ENCODE measurements around the gene VIPR2.

The VIPR2 gene

DNA sequence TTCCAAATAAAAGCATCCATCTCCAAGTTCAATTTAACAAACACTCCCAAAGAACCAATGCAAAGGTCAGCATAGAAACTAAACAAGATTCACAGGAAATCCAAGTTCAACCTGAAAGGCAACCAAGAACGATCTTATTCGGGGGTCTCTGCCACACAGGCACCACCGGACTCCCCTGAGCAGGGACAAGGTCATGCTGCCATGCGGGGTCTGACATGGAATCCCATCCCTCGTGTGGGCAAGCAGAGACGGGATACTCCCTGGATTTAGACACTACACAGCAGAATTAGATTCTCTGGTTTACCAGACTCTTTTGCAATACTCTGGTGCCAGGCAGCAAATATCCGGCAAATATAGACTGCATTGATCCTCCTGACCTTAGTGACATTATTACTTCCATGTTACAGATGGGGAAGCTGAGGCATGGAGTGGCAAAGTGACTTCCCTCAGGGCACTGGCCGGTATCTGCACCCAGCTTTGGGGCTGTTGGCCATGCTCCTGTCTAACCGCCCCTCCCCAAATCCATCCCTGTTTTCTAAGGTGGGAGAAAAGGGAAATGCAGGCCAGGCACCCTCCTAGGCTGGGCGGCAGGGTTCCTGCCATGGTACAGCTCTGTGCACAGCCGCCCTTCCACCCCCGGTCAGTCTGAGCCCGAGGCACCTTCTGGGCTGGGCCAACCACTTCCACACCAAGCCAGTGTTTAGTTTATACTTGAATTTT lies 111.8 kb downstream of the VIPR2 start:
- TF ChIP-seq, protein P1, sequence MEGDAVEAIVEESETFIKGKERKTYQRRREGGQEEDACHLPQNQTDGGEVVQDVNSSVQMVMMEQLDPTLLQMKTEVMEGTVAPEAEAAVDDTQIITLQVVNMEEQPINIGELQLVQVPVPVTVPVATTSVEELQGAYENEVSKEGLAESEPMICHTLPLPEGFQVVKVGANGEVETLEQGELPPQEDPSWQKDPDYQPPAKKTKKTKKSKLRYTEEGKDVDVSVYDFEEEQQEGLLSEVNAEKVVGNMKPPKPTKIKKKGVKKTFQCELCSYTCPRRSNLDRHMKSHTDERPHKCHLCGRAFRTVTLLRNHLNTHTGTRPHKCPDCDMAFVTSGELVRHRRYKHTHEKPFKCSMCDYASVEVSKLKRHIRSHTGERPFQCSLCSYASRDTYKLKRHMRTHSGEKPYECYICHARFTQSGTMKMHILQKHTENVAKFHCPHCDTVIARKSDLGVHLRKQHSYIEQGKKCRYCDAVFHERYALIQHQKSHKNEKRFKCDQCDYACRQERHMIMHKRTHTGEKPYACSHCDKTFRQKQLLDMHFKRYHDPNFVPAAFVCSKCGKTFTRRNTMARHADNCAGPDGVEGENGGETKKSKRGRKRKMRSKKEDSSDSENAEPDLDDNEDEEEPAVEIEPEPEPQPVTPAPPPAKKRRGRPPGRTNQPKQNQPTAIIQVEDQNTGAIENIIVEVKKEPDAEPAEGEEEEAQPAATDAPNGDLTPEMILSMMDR (IDR thresholded peaks at IDR 0.05; ENCODE audit: control insufficient read depth, extremely low read depth, insufficient read depth) = no peak
- DNase-seq (ENCODE audit: low read depth) = no peak
- no peak overlapping the region for H3K4me3 ChIP-seq (ENCODE audit: low read depth, low read length)

DNA sequence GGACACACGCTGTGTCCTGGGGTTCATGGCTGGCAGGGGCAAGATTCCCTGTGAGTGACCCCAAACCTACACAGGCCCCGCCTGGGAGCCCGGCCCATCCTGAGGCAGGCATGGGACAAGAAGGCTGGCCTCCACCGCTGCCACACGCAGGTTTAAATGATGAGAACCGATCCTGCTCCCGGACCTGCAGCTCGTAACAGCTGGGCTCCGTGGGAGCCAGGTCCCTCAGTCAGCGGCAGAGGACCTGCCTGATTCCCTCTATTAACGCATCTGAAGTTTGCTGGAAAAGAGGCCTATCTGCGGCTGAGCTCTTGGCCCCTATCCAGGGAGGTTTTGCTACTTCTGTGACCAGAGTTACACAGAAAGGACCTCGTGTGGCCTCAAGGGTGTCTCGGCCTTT lies 112.3 kb downstream of the VIPR2 start:
- TF ChIP-seq, protein P1 (IDR thresholded peaks at IDR 0.05; ENCODE audit: control insufficient read depth, extremely low read depth, insufficient read depth) = no peak
- no peak overlapping the region for H3K4me3 ChIP-seq (ENCODE audit: low read depth, low read length)
- DNase-seq (ENCODE audit: low read depth) = no peak

DNA sequence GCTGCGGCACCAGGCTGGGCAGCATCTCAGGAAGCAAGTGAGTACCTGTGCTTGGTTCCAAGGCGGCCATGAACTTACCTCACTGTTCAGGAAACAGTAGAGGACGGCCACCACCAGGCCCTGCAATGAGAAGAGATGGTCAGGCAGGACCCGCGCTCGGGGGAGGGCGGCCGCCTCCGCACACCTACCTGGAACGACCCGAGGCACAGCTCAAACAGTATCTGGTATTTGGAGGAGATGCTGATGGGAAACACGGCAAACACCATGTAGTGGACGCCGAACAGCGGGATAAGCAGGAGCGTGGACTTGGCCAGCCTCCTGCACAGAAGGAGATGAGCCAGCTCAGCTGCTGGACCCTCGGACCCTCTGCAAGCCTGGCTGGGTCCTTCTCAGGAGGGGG lies 112.9 kb downstream of the VIPR2 start:
- TF ChIP-seq, protein P1 (IDR thresholded peaks at IDR 0.05; ENCODE audit: control insufficient read depth, extremely low read depth, insufficient read depth) = no peak
- no peak for DNase-seq (ENCODE audit: low read depth)
- H3K4me3 ChIP-seq (ENCODE audit: low read depth, low read length) = no peak overlapping the region

DNA sequence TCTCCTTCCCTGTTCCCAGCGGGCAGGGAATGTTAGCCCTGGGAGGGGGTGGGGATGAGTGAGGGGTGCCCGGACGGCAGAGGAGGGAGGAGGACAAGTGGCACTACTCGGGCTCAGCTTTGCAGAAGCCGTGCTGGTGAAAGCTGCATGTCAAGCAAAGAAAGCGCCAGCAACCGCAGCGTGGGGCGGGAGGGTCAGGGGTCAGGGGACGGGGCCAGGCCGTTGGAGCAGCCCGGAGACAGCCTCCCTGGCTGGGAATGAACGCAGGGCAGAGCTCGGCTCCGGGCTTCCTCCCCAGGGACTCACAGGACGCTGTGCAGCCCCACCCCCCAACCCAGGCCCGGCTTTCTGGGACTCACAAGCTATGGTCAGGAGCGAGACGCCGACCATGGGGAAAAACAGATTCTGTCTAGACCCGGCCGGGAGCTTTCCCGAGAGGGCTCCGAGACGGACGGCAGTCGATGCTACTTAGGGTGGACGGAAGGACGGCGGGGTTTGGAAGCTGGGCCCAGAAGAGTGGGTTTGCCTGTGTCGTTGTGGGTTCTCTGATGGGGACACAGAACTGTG lies 113.4 kb downstream of the VIPR2 start:
- H3K4me3 ChIP-seq (ENCODE audit: low read depth, low read length) = no peak overlapping the region
- TF ChIP-seq, protein P1 (IDR thresholded peaks at IDR 0.05; ENCODE audit: control insufficient read depth, extremely low read depth, insufficient read depth) = no peak

DNA sequence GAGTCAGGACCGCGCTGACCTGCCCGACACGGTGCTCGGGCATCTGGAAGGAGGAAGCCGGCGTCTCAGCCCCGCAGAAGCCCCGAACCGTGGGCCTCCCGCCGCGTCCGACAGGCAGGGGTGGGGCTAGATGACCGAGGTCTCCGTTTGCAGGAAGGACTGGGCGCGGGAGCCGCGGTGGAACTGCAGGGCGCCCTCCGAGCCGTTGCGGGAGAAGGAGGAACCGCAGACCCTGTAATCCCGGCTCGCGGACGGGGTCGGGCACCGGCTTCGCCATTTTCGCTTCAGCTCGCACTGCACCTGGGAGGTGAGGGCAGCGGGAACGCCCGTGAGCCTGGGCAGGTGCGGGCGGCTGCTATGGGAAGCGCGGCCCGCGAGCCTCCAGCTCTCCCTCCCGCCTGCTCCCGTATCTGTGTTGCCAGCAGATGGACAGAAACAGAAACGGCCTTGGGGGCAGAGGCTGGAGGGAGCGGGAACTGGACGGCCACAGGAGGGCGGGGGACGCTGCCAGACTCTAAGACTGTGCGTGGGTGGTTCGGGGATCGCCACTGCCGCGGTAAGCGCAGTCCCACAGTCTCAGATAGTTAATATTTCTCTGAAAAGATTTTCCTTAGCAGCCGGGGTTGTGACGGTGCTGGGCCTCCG lies 114.1 kb downstream of the VIPR2 start:
- H3K4me3 ChIP-seq (ENCODE audit: low read depth, low read length) = no peak overlapping the region
- TF ChIP-seq, protein P1 (IDR thresholded peaks at IDR 0.05; ENCODE audit: control insufficient read depth, extremely low read depth, insufficient read depth) = no peak
- DNase-seq (ENCODE audit: low read depth) = no peak

More for the DNA sequence above, 113.4 kb downstream of the VIPR2 start:
- DNase-seq (ENCODE audit: low read depth) = no peak

DNA sequence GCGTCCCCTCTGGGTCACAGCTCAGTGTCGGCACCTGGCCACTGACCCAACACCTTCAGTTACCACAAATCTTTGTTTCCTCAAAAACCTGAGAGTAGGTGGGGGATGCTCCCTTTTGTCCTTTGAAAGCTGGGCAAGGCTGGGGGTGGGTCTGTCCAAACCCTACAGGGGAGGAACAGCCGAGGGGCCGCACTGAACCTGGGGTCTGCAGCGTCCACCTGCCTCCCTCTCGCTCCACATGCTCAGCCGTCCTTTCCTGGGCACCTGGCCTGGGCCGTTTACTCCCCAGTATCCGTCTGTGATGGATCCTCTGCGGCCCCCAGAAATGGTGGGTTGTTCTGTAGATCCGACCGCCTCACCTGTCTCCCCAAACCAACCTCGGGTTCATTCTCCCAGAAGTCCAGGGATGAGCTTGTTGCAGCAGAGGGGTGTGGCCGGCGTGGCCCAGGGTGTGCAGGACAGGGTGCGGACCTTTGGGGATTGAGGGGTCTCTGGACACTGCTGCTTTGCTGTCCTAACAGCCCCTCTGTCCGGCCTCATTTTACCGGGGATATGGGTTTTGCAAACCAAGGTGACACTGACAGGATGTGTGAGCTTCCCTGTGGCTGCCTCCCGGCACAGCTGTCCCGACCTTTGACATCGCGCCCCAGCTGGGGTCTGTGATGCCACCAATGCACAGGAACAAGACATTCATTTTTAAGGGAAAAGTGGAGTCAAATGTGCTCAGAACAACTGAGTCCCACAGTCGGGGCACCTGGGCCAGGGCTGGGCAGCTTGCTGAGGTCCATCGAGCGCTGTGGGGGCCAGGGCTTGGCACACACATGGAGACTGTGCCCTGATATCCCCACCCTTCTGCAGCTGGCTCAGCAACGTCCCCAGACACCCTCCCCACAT lies 115.9 kb downstream of the VIPR2 start:
- DNase-seq (ENCODE audit: low read depth) = no peak
- TF ChIP-seq, protein P1 (IDR thresholded peaks at IDR 0.05; ENCODE audit: control insufficient read depth, extremely low read depth, insufficient read depth) = no peak
- H3K4me3 ChIP-seq (ENCODE audit: low read depth, low read length) = no peak overlapping the region
